HepG2 (cell line): ENCODE measurements around the gene FDPS. TPM values are rescaled to one million over a fixed set of nuclear protein-coding genes. Genes with fewer than 3 reads are reported as not detected.
A peak's percentile ranks its signal among the peaks of the same experiment; 100 is the strongest.

Source experiments
- ADNP ChIP-seq: sonication (generic); formaldehyde crosslinking; IDR thresholded peaks from 2 replicates; pipeline ENCODE4 v1.4.0; 2020; ENCODE audit warnings: missing genetic modification reagents
- AKAP8 ChIP-seq: sonication (generic); formaldehyde crosslinking; IDR thresholded peaks from 2 replicates; pipeline ENCODE4 v1.5.1; 2020; ENCODE audit warnings: mild to moderate bottlenecking, missing genetic modification reagents
- EEA1 ChIP-seq: sonication (generic); formaldehyde crosslinking; IDR thresholded peaks from 2 replicates; pipeline ENCODE4 v1.5.1; 2020; ENCODE audit warnings: mild to moderate bottlenecking, missing genetic modification reagents, borderline replicate concordance
- FLYWCH1 ChIP-seq: sonication (generic); formaldehyde crosslinking; IDR thresholded peaks from 2 replicates; pipeline ENCODE4 v1.8.1; 2023; ENCODE audit warnings: mild to moderate bottlenecking, missing genetic modification reagents
- HNRNPK ChIP-seq: fragments of 200-400 bp; formaldehyde crosslinking; IDR thresholded peaks from 2 replicates; pipeline ENCODE4 v1.6.1; 2018; ENCODE audit warnings: low read length, low read depth, moderate library complexity, mild to moderate bottlenecking; ENCODE audit not compliant: poor library complexity, severe bottlenecking
- KLF16 ChIP-seq, 2 experiments: sonication (generic) in 1 of 2; formaldehyde crosslinking in 1 of 2; IDR thresholded peaks; 2 replicates each; pipeline versions ENCODE4 v1.6.1 to v1.8.0; 2016 to 2023; ENCODE audit warnings: missing genetic modification reagents in 2 of 2, missing compliant biosample characterization in 1 of 2
- MLLT10 ChIP-seq: sonication (generic); formaldehyde crosslinking; IDR thresholded peaks from 2 replicates; pipeline ENCODE4 v1.4.0; 2020; ENCODE audit warnings: missing genetic modification reagents
- MXD4 ChIP-seq: IDR thresholded peaks from 2 replicates; pipeline ENCODE4 v1.6.1; 2016; ENCODE audit warnings: mild to moderate bottlenecking, missing biosample characterization, missing genetic modification reagents
- NR3C1 ChIP-seq: sonication (generic); formaldehyde crosslinking; IDR thresholded peaks from 2 replicates; pipeline ENCODE4 v1.4.0; 2020; ENCODE audit warnings: missing genetic modification reagents
- PHF8 ChIP-seq: sonication (generic); formaldehyde crosslinking; IDR thresholded peaks from 2 replicates; pipeline ENCODE4 v1.5.0; 2020; ENCODE audit warnings: missing genetic modification reagents
- PRDM15 ChIP-seq: sonication (generic); formaldehyde crosslinking; IDR thresholded peaks from 2 replicates; pipeline ENCODE4 v1.4.0; 2020; ENCODE audit warnings: missing genetic modification reagents
- SCMH1 ChIP-seq: sonication (generic); formaldehyde crosslinking; IDR thresholded peaks from 2 replicates; pipeline ENCODE4 v1.9.0; 2021; ENCODE audit warnings: missing genetic modification reagents, mild to moderate bottlenecking, borderline replicate concordance
- TGIF2 ChIP-seq: IDR thresholded peaks from 2 replicates; pipeline ENCODE4 v1.6.1; 2016; ENCODE audit warnings: control low read depth, missing compliant biosample characterization
- ZFP90 ChIP-seq: sonication (generic); formaldehyde crosslinking; IDR thresholded peaks from 2 replicates; pipeline ENCODE4 v1.8.0; 2022; ENCODE audit warnings: missing genetic modification reagents, mild to moderate bottlenecking, inconsistent platforms, borderline replicate concordance
- ZFX ChIP-seq: sonication (generic); formaldehyde crosslinking; IDR thresholded peaks from 2 replicates; pipeline ENCODE4 v1.4.0; 2020; ENCODE audit warnings: mild to moderate bottlenecking, low read depth, missing genetic modification reagents, moderate library complexity
- ZNF263 ChIP-seq: sonication (generic); formaldehyde crosslinking; IDR thresholded peaks from 2 replicates; pipeline ENCODE4 v1.4.0; 2020; ENCODE audit warnings: missing genetic modification reagents
- ZNF343 ChIP-seq: sonication (generic); formaldehyde crosslinking; IDR thresholded peaks from 2 replicates; pipeline ENCODE4 v1.4.0; 2020; ENCODE audit warnings: mild to moderate bottlenecking, missing genetic modification reagents
- ZNF350 ChIP-seq: sonication (generic); formaldehyde crosslinking; IDR thresholded peaks from 2 replicates; pipeline ENCODE4 v1.4.0; 2020; ENCODE audit warnings: mild to moderate bottlenecking, low read depth, missing genetic modification reagents, borderline replicate concordance
- ZNF580 ChIP-seq: IDR thresholded peaks from 2 replicates; pipeline ENCODE4 v1.6.1; 2016; ENCODE audit warnings: low read depth, borderline replicate concordance
- ZNF773 ChIP-seq: sonication (generic); formaldehyde crosslinking; IDR thresholded peaks from 2 replicates; pipeline ENCODE4 v1.4.0; 2020; ENCODE audit warnings: missing genetic modification reagents, borderline replicate concordance
- ZNF83 ChIP-seq: sonication (generic); formaldehyde crosslinking; IDR thresholded peaks from 2 replicates; pipeline ENCODE4 v1.4.0; 2020; ENCODE audit warnings: missing genetic modification reagents, mild to moderate bottlenecking, borderline replicate concordance
- ZNF839 ChIP-seq: sonication (generic); formaldehyde crosslinking; IDR thresholded peaks from 2 replicates; pipeline ENCODE4 v1.4.0; 2020; ENCODE audit warnings: missing genetic modification reagents, mild to moderate bottlenecking, borderline replicate concordance
- ZSCAN12 ChIP-seq: sonication (generic); formaldehyde crosslinking; IDR thresholded peaks from 2 replicates; pipeline ENCODE4 v1.9.0; 2021; ENCODE audit warnings: mild to moderate bottlenecking, missing genetic modification reagents
- polyA plus RNA-seq, 8 experiments: library from polyadenylated mRNA; depleted of rRNA in 3 of 8; stranded (reverse) in 7 of 8; unstranded in 1 of 8; fragments of >200 nt; fragmentation: Illumina TruSeq in 4 of 8; extraction: Trizol in 4 of 8; gene quantifications; 2 replicates each; pipeline versions ENCODE4 v1.2.1 to v1.2.3, GENCODE V29; 2011 to 2016; ENCODE audit warnings: low read depth in 4 of 8, missing spikeins in 1 of 8, mixed read lengths in 1 of 8; ENCODE audit not compliant: insufficient read depth in 1 of 8
- total RNA-seq, 5 experiments: library from RNA; depleted of rRNA; stranded (reverse); fragments of >200 nt; fragmentation: Illumina TruSeq; extraction: Trizol; gene quantifications; 2 replicates each; pipeline ENCODE4 v1.2.3, GENCODE V29; 2016; ENCODE audit warnings: low read depth in 1 of 5

Gene FDPS
- total and polyA plus RNA-seq, 2 of the 13 experiments (the other 11 are each of a cell fraction or from before 2014, with no cell fraction given) = 264 to 519 TPM

GRCh38 chr1:155321639-155322503, 13.2 kb downstream of the FDPS start (continued):
- peak; percentile 78; the same call in 1 of the 2 replicates for TF ChIP-seq PRDM15 (CRISPR knock-in tag)
- TF ChIP-seq NR3C1 = no peak
- 0 out of 2 replicates have a peak, but pooled peaks have one; percentile 37 for TF ChIP-seq EEA1
- TF ChIP-seq ZNF263 = 0 out of 2 replicates have a peak, but pooled peaks have one; percentile 26
- no peak for TF ChIP-seq KLF16 (CRISPR knock-in tag; IDR thresholded peaks at IDR 0.05)
- TF ChIP-seq MLLT10 = no peak
- no peak for TF ChIP-seq ZFP90 (CRISPR knock-in tag)
- TF ChIP-seq SCMH1 (CRISPR knock-in tag) = no peak
- no peak for TF ChIP-seq FLYWCH1 (CRISPR knock-in tag)
- no peak for TF ChIP-seq ZNF580 (CRISPR knock-in tag)
- TF ChIP-seq ZNF839 (CRISPR knock-in tag) = peak; percentile 6; the same call in 1 of the 2 replicates
- peak; percentile 20; the same call in 1 of the 2 replicates for TF ChIP-seq AKAP8 (CRISPR knock-in tag)
- no peak for TF ChIP-seq ZNF343 (CRISPR knock-in tag)
- TF ChIP-seq ZNF83 (CRISPR knock-in tag) = no peak
- no peak for TF ChIP-seq TGIF2 (CRISPR knock-in tag)
- TF ChIP-seq HNRNPK = no peak
- no peak for TF ChIP-seq ZSCAN12 (CRISPR knock-in tag)
- TF ChIP-seq MXD4 (CRISPR knock-in tag) = no peak
- peak; percentile 33; the same call in 1 of the 2 replicates for TF ChIP-seq ZFX (CRISPR knock-in tag)
- TF ChIP-seq ZNF350 (CRISPR knock-in tag) = 0 out of 2 replicates have a peak, but pooled peaks have one; percentile 18
- TF ChIP-seq ZNF773 (CRISPR knock-in tag) = no peak
- TF ChIP-seq PHF8 = no peak
- no peak for TF ChIP-seq ADNP
- TF ChIP-seq, all 625 proteins: peak for 10
